ENCODE results near the gene ZC3H18.

- no peak for TF ChIP-seq CTCF (IDR thresholded peaks at IDR 0.05; ENCODE audit: poor library complexity, severe bottlenecking)
- TF ChIP-seq EZH2 (IDR thresholded peaks at IDR 0.05; ENCODE audit: borderline replicate concordance, insufficient read depth, low read length, poor library complexity, severe bottlenecking) = no peak
- TF ChIP-seq RAD21 (conservative IDR thresholded peaks at IDR 0.05) = no peak
- TF ChIP-seq SMC3 (conservative IDR thresholded peaks at IDR 0.05; ENCODE audit: poor library complexity) = no peak
- no peak for TF ChIP-seq TAF1 (IDR thresholded peaks at IDR 0.05; ENCODE audit: low read depth)
- TF ChIP-seq POLR2AphosphoS5 (IDR thresholded peaks at IDR 0.05) = no peak
- no peak for TF ChIP-seq EP300 (conservative IDR thresholded peaks at IDR 0.05; ENCODE audit: poor library complexity, severe bottlenecking)
Measured at GRCh38 chr16:88649924-88650748, 79.9 kb downstream of the ZC3H18 start.
